Esophagus (tissue), 2 donors: ENCODE data around the gene C6orf89. TPM values are rescaled to one million over a fixed set of nuclear protein-coding genes. Genes with fewer than 3 reads are reported as not detected.

ENCODE experiments used
- H3K27ac ChIP-seq, 2 donors: one replicate each; pipeline ENCODE4 v1.5.1; 2013; ENCODE audit warnings: low read depth in 2 of 2, mild to moderate bottlenecking in 2 of 2, inconsistent platforms in 1 of 2, low read length in 1 of 2, moderate library complexity in 1 of 2
- H3K27me3 ChIP-seq, 2 donors: one replicate each; pipeline ENCODE4 v1.6.1; 2013; ENCODE audit warnings: low read length in 2 of 2, control low read depth in 1 of 2, mild to moderate bottlenecking in 1 of 2; ENCODE audit not compliant: insufficient read depth in 2 of 2, control insufficient read depth in 1 of 2
- H3K36me3 ChIP-seq, 2 donors: one replicate each; pipeline ENCODE4 v1.6.1; 2013; ENCODE audit warnings: low read length in 1 of 2; ENCODE audit not compliant: control insufficient read depth in 2 of 2, insufficient read depth in 2 of 2
- H3K4me1 ChIP-seq, 2 donors: one replicate each; pipeline ENCODE4 v1.6.1; 2013; ENCODE audit warnings: low read length in 1 of 2; ENCODE audit not compliant: control insufficient read depth in 2 of 2, insufficient read depth in 2 of 2
- H3K4me3 ChIP-seq, 2 donors: one replicate each; pipeline ENCODE4 v1.5.1; 2013; ENCODE audit warnings: low read length in 2 of 2, mild to moderate bottlenecking in 2 of 2, low read depth in 1 of 2, moderate library complexity in 1 of 2
- H3K9me3 ChIP-seq, 2 donors: one replicate each; pipeline ENCODE4 v1.6.1; 2013; ENCODE audit warnings: mild to moderate bottlenecking in 2 of 2, low read depth in 1 of 2, low read length in 1 of 2, moderate library complexity in 1 of 2; ENCODE audit not compliant: control insufficient read depth in 2 of 2, insufficient read depth in 1 of 2
- WGBS, 2 donors: extraction: QIAGEN DNeasy Blood & Tissue Kit; methylation state at CpG; one replicate each; pipeline ENCODE4 v1.1.7; 2013; 5-methylcytosine and 5-hydroxymethylcytosine counted together
- polyA plus RNA-seq, 2 donors: library from polyadenylated mRNA; stranded (reverse); fragments of 200-250 nt; gene quantifications; one replicate each; pipeline ENCODE4 v1.2.3, GENCODE V29; 2013
- donor health status: healthy with polysubstance abuse.
- donor health status: Bipolar disorder and iron deficiency.

C6orf89 gene
- polyA plus RNA-seq, 2 donors: 12.9 to 15.9 TPM

- Histone ChIP-seq H3K27ac (no peak overlapping the region), H3K9me3 (no peaks in the 10 kb centered on the region), H3K4me1 (peaks cover 0 to 2% of the 10 kb centered on the region in 2 donors), H3K36me3 (peaks cover 4 to 11% of the 10 kb centered on the region in 2 donors), H3K27me3 (no peaks in the 10 kb centered on the region), H3K4me3 (no peak overlapping the region)
- 74 to 75% methylated on average over 2 of the region's 2 CpGs for WGBS, 2 donors
These were observed 30.4 kb downstream of the C6orf89 start for GRCh38 chr6:36916126-36916525.

- no peak overlapping the region for H3K4me3 ChIP-seq
- WGBS, 2 donors: 83 to 84% methylated on average over 10 of the region's 10 CpGs
- peak overlapping the region; percentile 17 to 34 for H3K27ac ChIP-seq
- no peaks in the 10 kb centered on the region for H3K27me3 ChIP-seq
- H3K4me1 ChIP-seq: peaks cover 0 to 2% of the 10 kb centered on the region in 2 donors
- H3K9me3 ChIP-seq: no peaks in the 10 kb centered on the region
- H3K36me3 ChIP-seq: peaks cover 6 to 11% of the 10 kb centered on the region in 2 donors
These were observed 31.9 kb downstream of the C6orf89 start for GRCh38 chr6:36917541-36918193.

GRCh38 chr6:36920049-36920448, 34.3 kb downstream of the C6orf89 start:
- peaks cover 9 to 14% of the 10 kb centered on the region in 2 donors for H3K36me3 ChIP-seq
- H3K4me3 ChIP-seq: no peak overlapping the region
- H3K27ac ChIP-seq: no peak overlapping the region
- no peaks in the 10 kb centered on the region for H3K9me3 ChIP-seq
- no peaks in the 10 kb centered on the region for H3K4me1 ChIP-seq
- no peaks in the 10 kb centered on the region for H3K27me3 ChIP-seq
- 84 to 91% methylated on average over 4 of the region's 4 CpGs for WGBS, 2 donors

- H3K27me3 ChIP-seq: no peaks in the 10 kb centered on the region
- no peaks in the 10 kb centered on the region for H3K4me1 ChIP-seq
- H3K36me3 ChIP-seq: peaks cover 9 to 14% of the 10 kb centered on the region in 2 donors
- H3K4me3 ChIP-seq: no peak overlapping the region
- H3K27ac ChIP-seq: no peak overlapping the region
- no peaks in the 10 kb centered on the region for H3K9me3 ChIP-seq
- 83 to 85% methylated on average over 5 of the region's 5 CpGs for WGBS, 2 donors
These were observed 34.8 kb downstream of the C6orf89 start for GRCh38 chr6:36920546-36920945.

GRCh38 chr6:36924131-36924530, 38.4 kb downstream of the C6orf89 start:
- no peak overlapping the region for H3K4me3 ChIP-seq
- peaks cover 6 to 17% of the 10 kb centered on the region in 2 donors for H3K36me3 ChIP-seq
- H3K4me1 ChIP-seq: peaks cover 2% of the 10 kb centered on the region in 2 donors
- 88 to 89% methylated on average over 4 of the region's 4 CpGs for WGBS, 2 donors
- no peaks in the 10 kb centered on the region for H3K27me3 ChIP-seq
- no peaks in the 10 kb centered on the region for H3K9me3 ChIP-seq
- H3K27ac ChIP-seq: no peak overlapping the region

GRCh38 chr6:36924778-36925374, 39.1 kb downstream of the C6orf89 start:
- Histone ChIP-seq H3K36me3 (peaks cover 6 to 17% of the 10 kb centered on the region in 2 donors), H3K27me3 (no peaks in the 10 kb centered on the region), H3K4me1 (peaks cover 2 to 3% of the 10 kb centered on the region in 2 donors), H3K27ac (no peak overlapping the region), H3K9me3 (no peaks in the 10 kb centered on the region), H3K4me3 (no peak overlapping the region)
- 76 to 80% methylated on average over 5 of the region's 5 CpGs for WGBS, 2 donors

- H3K4me3 ChIP-seq: no peak overlapping the region
- H3K27ac ChIP-seq: no peak overlapping the region
- H3K36me3 ChIP-seq: peaks cover 6 to 17% of the 10 kb centered on the region in 2 donors
- H3K9me3 ChIP-seq: no peaks in the 10 kb centered on the region
- peaks cover 3 to 5% of the 10 kb centered on the region in 2 donors for H3K4me1 ChIP-seq
- H3K27me3 ChIP-seq: no peaks in the 10 kb centered on the region
- WGBS, 2 donors: 87% methylated on average over 4 of the region's 4 CpGs
These were observed 40.1 kb downstream of the C6orf89 start for GRCh38 chr6:36925809-36926208.

GRCh38 chr6:36926708-36927513, 41.2 kb downstream of the C6orf89 start:
- H3K27me3 ChIP-seq: no peaks in the 10 kb centered on the region
- WGBS, 2 donors: 83 to 88% methylated on average over 10 of the region's 10 CpGs
- no peak overlapping the region for H3K27ac ChIP-seq

GRCh38 chr6:36927691-36928546, 42.2 kb downstream of the C6orf89 start:
- peak overlapping the region in 1 of 2 donors; percentile 20 for H3K27ac ChIP-seq

More at GRCh38 chr6:36926708-36927513, 41.2 kb downstream of the C6orf89 start:
- Histone ChIP-seq H3K4me3 (no peak overlapping the region), H3K36me3 (peaks cover 6 to 15% of the 10 kb centered on the region in 2 donors), H3K4me1 (peaks cover 3 to 5% of the 10 kb centered on the region in 2 donors), H3K9me3 (no peaks in the 10 kb centered on the region)

More at GRCh38 chr6:36927691-36928546, 42.2 kb downstream of the C6orf89 start:
- Histone ChIP-seq H3K27me3 (no peaks in the 10 kb centered on the region), H3K36me3 (peaks cover 6 to 15% of the 10 kb centered on the region in 2 donors), H3K9me3 (no peaks in the 10 kb centered on the region), H3K4me3 (no peak overlapping the region), H3K4me1 (peaks cover 3 to 5% of the 10 kb centered on the region in 2 donors)
- 68 to 72% methylated on average over 13 of the region's 13 CpGs for WGBS, 2 donors
